ENCODE data around the gene RXRA.

The RXRA gene

DNA sequence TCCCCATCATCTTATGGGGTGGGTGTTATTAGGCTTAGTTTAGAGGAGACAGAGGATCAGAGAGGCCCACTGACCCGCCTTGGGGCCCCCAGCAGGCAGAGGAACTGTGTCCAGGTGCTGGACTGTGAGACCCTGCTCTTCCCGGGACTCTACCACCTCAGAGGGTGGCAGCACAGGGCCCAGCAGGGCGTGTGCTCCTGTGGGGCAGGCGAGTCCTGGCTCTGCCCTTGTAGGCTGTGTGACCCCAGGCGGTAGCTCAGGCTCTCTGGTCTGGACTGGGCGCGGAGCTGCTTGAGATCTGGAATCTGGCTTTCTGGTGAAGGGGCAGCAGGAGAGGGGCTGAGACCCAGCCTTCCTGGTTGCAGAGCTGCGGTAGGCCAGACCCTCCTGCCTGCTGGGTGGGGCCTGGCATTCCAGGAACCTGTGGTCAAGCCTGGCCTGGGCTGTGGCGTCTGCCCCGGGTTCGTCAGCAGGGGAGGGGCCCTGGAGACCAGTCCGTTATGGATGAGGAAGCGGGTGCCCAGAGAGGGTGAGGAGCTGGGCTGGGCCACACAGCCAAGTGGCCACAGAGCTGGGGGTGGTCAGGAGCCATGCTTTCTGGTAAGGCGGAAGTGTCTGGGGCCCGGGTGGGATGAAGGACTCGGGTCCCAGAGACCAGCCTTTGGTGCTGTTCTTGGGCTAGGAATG, 46.5 kb downstream of the RXRA start:
- Histone ChIP-seq H3K14ac (ENCODE audit: low read length) (peak overlapping the region; percentile 56), H3K4me1 (ENCODE audit: control insufficient read depth in 2 of 2, insufficient read depth in 1 of 2, low read depth in 1 of 2, low read length in 2 of 2) (peaks cover 14 to 26% of the 10 kb centered on the region in 2 donors), H3K9ac (ENCODE audit: low read depth, low read length, poor library complexity) (peak overlapping the region; percentile 81), H2BK120ac (ENCODE audit: low read depth, low read length) (no peak overlapping the region), H2BK12ac (ENCODE audit: low read length) (no peak overlapping the region), H3K18ac (ENCODE audit: low read length) (peak overlapping the region; percentile 28), H4K91ac (ENCODE audit: low read depth, low read length, poor library complexity) (no peak overlapping the region), H3K27me3 (ENCODE audit: control insufficient read depth in 3 of 3, insufficient read depth in 3 of 3, low read depth in 1 of 3, low read length in 3 of 3) (no peaks in the 10 kb centered on the region), H3K27ac (replicated peaks; ENCODE audit: low read length) (no peak overlapping the region), H3K9me3 (replicated peaks in 1 of 2; ENCODE audit: control insufficient read depth in 2 of 2, insufficient read depth in 1 of 2, low read depth in 1 of 2, low read length in 2 of 2) (no peaks in the 10 kb centered on the region), H3K23ac (ENCODE audit: low read depth, low read length, poor library complexity) (no peak overlapping the region), H3K4ac (ENCODE audit: low read length) (no peak overlapping the region), H3K79me1 (ENCODE audit: low read depth, low read length) (peaks cover 63% of the 10 kb centered on the region), H2BK15ac (ENCODE audit: low read length) (no peak overlapping the region), H2BK5ac (ENCODE audit: low read length) (peak overlapping the region; percentile 35), H2AFZ (ENCODE audit: low read length) (no peak overlapping the region), H4K8ac (ENCODE audit: low read depth, low read length) (no peak overlapping the region), H3K4me3 (ENCODE audit: low read length in 2 of 2) (no peak overlapping the region), H3K4me2 (ENCODE audit: insufficient read depth, low read length, poor library complexity, severe bottlenecking) (no peak overlapping the region), H3K36me3 (replicated peaks in 1 of 2; ENCODE audit: control insufficient read depth in 2 of 2, insufficient read depth in 2 of 2, low read length in 2 of 2) (no peaks in the 10 kb centered on the region), H2AK5ac (ENCODE audit: low read depth, low read length) (no peak overlapping the region)
- no peak for DNase-seq (ENCODE audit: low spot score)
- WGBS, 2 donors (ENCODE audit: extremely low coverage in 2 of 2, insufficient read length in 2 of 2, insufficient replicate concordance in 1 of 2): no CpG with 5 or more reads among the region's 16 CpGs

DNA sequence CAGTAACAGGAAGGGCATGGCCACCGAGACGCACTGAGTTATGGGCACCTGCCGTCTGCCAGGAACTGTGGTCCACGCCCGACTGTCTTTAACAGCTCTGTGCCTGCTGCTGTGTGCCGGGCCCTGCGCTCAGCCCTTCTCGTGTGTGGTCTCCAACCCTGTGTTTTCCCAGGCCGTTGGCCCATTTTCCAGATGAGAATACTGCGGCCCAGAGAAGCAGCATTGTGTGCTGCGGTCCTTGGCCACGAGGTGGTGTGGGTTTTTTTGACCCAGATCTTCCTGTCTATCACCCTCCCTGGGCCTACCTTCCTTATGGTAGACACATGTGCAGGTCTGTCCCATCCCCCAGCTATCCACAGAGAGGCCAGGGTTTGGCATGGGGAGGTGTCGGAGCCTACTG, 47.0 kb downstream of the RXRA start:
- Histone ChIP-seq H3K27ac (replicated peaks; ENCODE audit: low read length) (no peak overlapping the region), H3K27me3 (ENCODE audit: control insufficient read depth in 3 of 3, insufficient read depth in 3 of 3, low read depth in 1 of 3, low read length in 3 of 3) (no peaks in the 10 kb centered on the region)

DNA sequence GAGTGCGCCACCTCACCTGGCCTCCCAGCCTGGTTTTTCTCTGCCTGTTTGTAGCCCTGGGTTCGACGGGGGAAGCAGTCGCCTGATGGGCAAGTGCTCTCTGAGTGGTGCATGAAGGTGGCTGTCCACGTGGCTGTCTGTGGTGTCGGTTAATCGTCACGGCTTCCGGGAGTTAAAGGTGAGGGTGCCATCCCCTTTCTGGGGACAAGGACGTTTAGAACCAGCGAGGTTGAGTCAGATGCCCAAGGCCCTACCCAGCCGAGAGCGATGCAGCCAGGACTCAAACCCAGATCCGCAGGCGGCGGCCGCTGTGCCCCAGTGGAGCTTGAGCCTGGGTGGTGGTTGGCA, 47.7 kb downstream of the RXRA start:
- Histone ChIP-seq H3K9me3 (replicated peaks in 1 of 2; ENCODE audit: control insufficient read depth in 2 of 2, insufficient read depth in 1 of 2, low read depth in 1 of 2, low read length in 2 of 2) (no peaks in the 10 kb centered on the region), H3K4ac (ENCODE audit: low read length) (no peak overlapping the region), H3K4me2 (ENCODE audit: insufficient read depth, low read length, poor library complexity, severe bottlenecking) (no peak overlapping the region), H3K79me1 (ENCODE audit: low read depth, low read length) (peaks cover 61% of the 10 kb centered on the region), H3K18ac (ENCODE audit: low read length) (no peak overlapping the region), H3K27ac (replicated peaks; ENCODE audit: low read length) (no peak overlapping the region), H2BK15ac (ENCODE audit: low read length) (no peak overlapping the region), H4K8ac (ENCODE audit: low read depth, low read length) (no peak overlapping the region), H3K36me3 (replicated peaks in 1 of 2; ENCODE audit: control insufficient read depth in 2 of 2, insufficient read depth in 2 of 2, low read length in 2 of 2) (no peaks in the 10 kb centered on the region), H2AFZ (ENCODE audit: low read length) (no peak overlapping the region), H3K9ac (ENCODE audit: low read depth, low read length, poor library complexity) (no peak overlapping the region), H3K4me3 (ENCODE audit: low read length in 2 of 2) (no peak overlapping the region), H2BK120ac (ENCODE audit: low read depth, low read length) (no peak overlapping the region), H3K23ac (ENCODE audit: low read depth, low read length, poor library complexity) (no peak overlapping the region), H3K4me1 (ENCODE audit: control insufficient read depth in 2 of 2, insufficient read depth in 1 of 2, low read depth in 1 of 2, low read length in 2 of 2) (peaks cover 17 to 33% of the 10 kb centered on the region in 2 donors), H3K14ac (ENCODE audit: low read length) (peak overlapping the region; percentile 47), H2AK5ac (ENCODE audit: low read depth, low read length) (peak overlapping the region; percentile 61), H2BK12ac (ENCODE audit: low read length) (no peak overlapping the region), H4K91ac (ENCODE audit: low read depth, low read length, poor library complexity) (no peak overlapping the region), H2BK5ac (ENCODE audit: low read length) (no peak overlapping the region), H3K27me3 (ENCODE audit: control insufficient read depth in 3 of 3, insufficient read depth in 3 of 3, low read depth in 1 of 3, low read length in 3 of 3) (no peaks in the 10 kb centered on the region)
- no CpG with 5 or more reads among the region's 17 CpGs for WGBS, 2 donors (ENCODE audit: extremely low coverage in 2 of 2, insufficient read length in 2 of 2, insufficient replicate concordance in 1 of 2)
- no peak for DNase-seq (ENCODE audit: low spot score)

More for the DNA sequence above, 47.0 kb downstream of the RXRA start:
- H2AK5ac ChIP-seq (ENCODE audit: low read depth, low read length): no peak overlapping the region
- no peak overlapping the region for H2AFZ ChIP-seq (ENCODE audit: low read length)
- H3K4ac ChIP-seq (ENCODE audit: low read length): no peak overlapping the region
- peak overlapping the region; percentile 81 for H3K9ac ChIP-seq (ENCODE audit: low read depth, low read length, poor library complexity)
- H3K18ac ChIP-seq (ENCODE audit: low read length): no peak overlapping the region
- no peak overlapping the region for H3K23ac ChIP-seq (ENCODE audit: low read depth, low read length, poor library complexity)
- H2BK120ac ChIP-seq (ENCODE audit: low read depth, low read length): no peak overlapping the region
- peaks cover 14 to 28% of the 10 kb centered on the region in 2 donors for H3K4me1 ChIP-seq (ENCODE audit: control insufficient read depth in 2 of 2, insufficient read depth in 1 of 2, low read depth in 1 of 2, low read length in 2 of 2)
- H2BK5ac ChIP-seq (ENCODE audit: low read length): peak overlapping the region; percentile 35
- H4K91ac ChIP-seq (ENCODE audit: low read depth, low read length, poor library complexity): no peak overlapping the region
- no peak overlapping the region for H3K14ac ChIP-seq (ENCODE audit: low read length)
- H3K4me3 ChIP-seq (ENCODE audit: low read length in 2 of 2): no peak overlapping the region
- H4K8ac ChIP-seq (ENCODE audit: low read depth, low read length): no peak overlapping the region
- no peaks in the 10 kb centered on the region for H3K9me3 ChIP-seq (replicated peaks in 1 of 2; ENCODE audit: control insufficient read depth in 2 of 2, insufficient read depth in 1 of 2, low read depth in 1 of 2, low read length in 2 of 2)
- no CpG with 5 or more reads among the region's 13 CpGs for WGBS, 2 donors (ENCODE audit: extremely low coverage in 2 of 2, insufficient read length in 2 of 2, insufficient replicate concordance in 1 of 2)
- no peak overlapping the region for H2BK15ac ChIP-seq (ENCODE audit: low read length)
- no peak overlapping the region for H3K4me2 ChIP-seq (ENCODE audit: insufficient read depth, low read length, poor library complexity, severe bottlenecking)
- H2BK12ac ChIP-seq (ENCODE audit: low read length): no peak overlapping the region
- DNase-seq (ENCODE audit: low spot score): no peak
- H3K79me1 ChIP-seq (ENCODE audit: low read depth, low read length): peaks cover 63% of the 10 kb centered on the region
- no peaks in the 10 kb centered on the region for H3K36me3 ChIP-seq (replicated peaks in 1 of 2; ENCODE audit: control insufficient read depth in 2 of 2, insufficient read depth in 2 of 2, low read length in 2 of 2)

DNA sequence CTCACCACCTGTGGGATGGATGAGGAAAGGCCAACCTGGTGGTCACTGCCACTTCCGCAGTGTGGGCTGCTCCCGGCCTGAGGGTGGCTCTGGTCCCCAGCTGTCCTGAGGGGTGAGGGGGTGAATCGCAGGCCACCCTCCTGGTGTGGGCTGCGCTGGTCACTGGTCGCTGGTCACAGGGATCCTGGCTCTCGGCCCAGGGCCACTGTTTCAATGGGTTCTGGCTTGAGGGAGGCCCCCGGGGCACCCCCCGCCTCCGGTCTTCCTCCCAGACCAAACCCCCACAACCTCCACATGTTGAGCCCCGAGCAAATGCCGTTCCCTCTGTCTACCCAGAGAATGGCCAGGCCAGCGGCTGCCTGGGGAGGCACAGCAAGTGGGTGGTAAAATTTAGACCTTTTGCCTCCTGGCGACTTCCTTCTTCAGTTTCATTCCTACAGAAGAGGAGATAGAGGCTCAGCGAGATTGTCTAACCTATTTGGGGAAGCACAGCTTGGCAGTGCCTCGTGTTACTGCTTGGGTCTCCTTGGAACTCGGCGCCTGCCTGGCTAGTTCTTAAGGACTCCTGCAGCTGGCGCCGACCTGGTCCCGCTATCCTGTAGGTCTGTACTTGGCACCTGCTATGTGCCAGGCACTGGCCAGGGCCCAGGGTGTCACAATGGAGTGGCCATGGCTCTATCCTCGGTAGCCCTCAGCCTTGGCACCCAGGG, 48.2 kb downstream of the RXRA start:
- Histone ChIP-seq H2AK5ac (ENCODE audit: low read depth, low read length) (peak overlapping the region; percentile 61), H3K14ac (ENCODE audit: low read length) (peak overlapping the region; percentile 89), H2AFZ (ENCODE audit: low read length) (no peak overlapping the region), H3K23ac (ENCODE audit: low read depth, low read length, poor library complexity) (peak overlapping the region; percentile 89), H3K4me2 (ENCODE audit: insufficient read depth, low read length, poor library complexity, severe bottlenecking) (no peak overlapping the region), H4K91ac (ENCODE audit: low read depth, low read length, poor library complexity) (peak overlapping the region; percentile 70), H3K4me3 (ENCODE audit: low read length in 2 of 2) (no peak overlapping the region), H2BK15ac (ENCODE audit: low read length) (no peak overlapping the region), H2BK5ac (ENCODE audit: low read length) (peak overlapping the region; percentile 17), H3K27ac (replicated peaks; ENCODE audit: low read length) (no peak overlapping the region), H3K18ac (ENCODE audit: low read length) (no peak overlapping the region), H2BK120ac (ENCODE audit: low read depth, low read length) (no peak overlapping the region), H3K4me1 (ENCODE audit: control insufficient read depth in 2 of 2, insufficient read depth in 1 of 2, low read depth in 1 of 2, low read length in 2 of 2) (peaks cover 22 to 37% of the 10 kb centered on the region in 2 donors), H3K9me3 (replicated peaks in 1 of 2; ENCODE audit: control insufficient read depth in 2 of 2, insufficient read depth in 1 of 2, low read depth in 1 of 2, low read length in 2 of 2) (no peaks in the 10 kb centered on the region), H2BK12ac (ENCODE audit: low read length) (no peak overlapping the region), H3K9ac (ENCODE audit: low read depth, low read length, poor library complexity) (no peak overlapping the region), H4K8ac (ENCODE audit: low read depth, low read length) (no peak overlapping the region), H3K4ac (ENCODE audit: low read length) (peak overlapping the region; percentile 78), H3K27me3 (ENCODE audit: control insufficient read depth in 3 of 3, insufficient read depth in 3 of 3, low read depth in 1 of 3, low read length in 3 of 3) (no peaks in the 10 kb centered on the region), H3K36me3 (replicated peaks in 1 of 2; ENCODE audit: control insufficient read depth in 2 of 2, insufficient read depth in 2 of 2, low read length in 2 of 2) (no peaks in the 10 kb centered on the region), H3K79me1 (ENCODE audit: low read depth, low read length) (peaks cover 65% of the 10 kb centered on the region)
- WGBS, 2 donors (ENCODE audit: extremely low coverage in 2 of 2, insufficient read length in 2 of 2, insufficient replicate concordance in 1 of 2): no CpG with 5 or more reads among the region's 21 CpGs
- no peak for DNase-seq (ENCODE audit: low spot score)

Measured in neuronal stem cell (in vitro differentiated cells).